IMR-90 (cell line): ENCODE data around the gene PTPN13. TPM values are rescaled to one million over a fixed set of nuclear protein-coding genes. Genes with fewer than 3 reads are reported as not detected.

Experiments
- ATAC-seq: fragments of 200-7000 bp; cut with Tn5 transposase; 2 replicates; pipeline ENCODE4 v1.9.1; 2020; ENCODE audit warnings: low read depth, mild to moderate bottlenecking, moderate library complexity
- BruUV-seq: library from RNA; stranded (reverse); fragments of 400-500 nt; replicated peaks from 2 replicates; lab custom pipeline; 2021; lab: Mats Ljungman, UMichigan
- CTCF ChIA-PET: fragments of 300-600 bp; formaldehyde crosslinking; extraction: SDS; loops from one replicate; lab custom pipeline; 2021; ENCODE audit warnings: antibody characterized with exemption; lab: Yijun Ruan, JAX
- POLR2A ChIA-PET: fragments of 300-600 bp; sonication (Branson Sonifier 250); formaldehyde crosslinking; loops from one replicate; lab custom pipeline; 2022; ENCODE audit warnings: antibody characterized with exemption; ENCODE audit not compliant: unreplicated experiment; lab: Charles Lee
- DNase-seq: peaks from one replicate; pipeline ENCODE4 v3.0.0; 2013
- H2AFZ ChIP-seq: replicated peaks from 2 replicates; pipeline ENCODE3; 2013; ENCODE audit warnings: low read length, mild to moderate bottlenecking; ENCODE audit not compliant: poor library complexity
- H2AK5ac ChIP-seq: 2 replicates; pipeline ENCODE4 v1.6.1; 2013; ENCODE audit warnings: low read depth, low read length, inconsistent platforms
- H2AK9ac ChIP-seq: replicated peaks from 2 replicates; pipeline ENCODE3; 2013; ENCODE audit warnings: mild to moderate bottlenecking, low read depth, low read length, moderate library complexity; ENCODE audit not compliant: poor library complexity
- H2BK120ac ChIP-seq: 2 replicates; pipeline ENCODE4 v1.6.1; 2013; ENCODE audit warnings: low read depth, low read length, inconsistent platforms
- H2BK15ac ChIP-seq: 3 replicates; pipeline ENCODE4 v1.6.1; 2013; ENCODE audit warnings: low read depth, low read length, inconsistent platforms
- H2BK20ac ChIP-seq: 2 replicates; pipeline ENCODE4 v1.6.1; 2013; ENCODE audit warnings: low read depth, mild to moderate bottlenecking, inconsistent platforms, low read length, moderate library complexity
- H2BK5ac ChIP-seq: 2 replicates; pipeline ENCODE4 v1.6.1; 2013; ENCODE audit warnings: mild to moderate bottlenecking, low read depth, low read length, inconsistent platforms; ENCODE audit not compliant: poor library complexity, severe bottlenecking
- H3K14ac ChIP-seq: replicated peaks from 2 replicates; pipeline ENCODE4 v1.6.1; 2013; ENCODE audit warnings: low read depth, low read length, inconsistent platforms
- H3K18ac ChIP-seq: 2 replicates; pipeline ENCODE4 v1.6.1; 2013; ENCODE audit warnings: low read depth, low read length, control low read depth
- H3K23ac ChIP-seq: 2 replicates; pipeline ENCODE4 v1.6.1; 2013; ENCODE audit warnings: low read depth, low read length, inconsistent platforms
- H3K27ac ChIP-seq: 2 replicates; pipeline ENCODE4 v1.5.1; 2013; ENCODE audit warnings: mild to moderate bottlenecking, control low read depth, low read length; ENCODE audit not compliant: insufficient read depth
- H3K27me3 ChIP-seq: 2 replicates; pipeline ENCODE4 v1.6.1; 2013; ENCODE audit warnings: low read length; ENCODE audit not compliant: control insufficient read depth, insufficient read depth
- H3K36me3 ChIP-seq: 2 replicates; pipeline ENCODE4 v1.6.1; 2013; ENCODE audit warnings: low read length, mixed read lengths; ENCODE audit not compliant: control insufficient read depth, insufficient read depth
- H3K4ac ChIP-seq: 2 replicates; pipeline ENCODE4 v1.6.1; 2013; ENCODE audit warnings: low read depth, low read length, inconsistent platforms
- H3K4me1 ChIP-seq: 2 replicates; pipeline ENCODE4 v1.6.1; 2013; ENCODE audit warnings: low read length, mixed read lengths; ENCODE audit not compliant: control insufficient read depth, insufficient read depth
- H3K4me2 ChIP-seq: 2 replicates; pipeline ENCODE4 v1.6.1; 2013; ENCODE audit warnings: low read depth, mild to moderate bottlenecking, control low read depth, low read length, moderate library complexity
- H3K4me3 ChIP-seq: 2 replicates; pipeline ENCODE4 v1.5.1; 2013; ENCODE audit warnings: low read depth, mild to moderate bottlenecking, control low read depth, low read length, moderate library complexity; ENCODE audit not compliant: insufficient read depth
- H3K56ac ChIP-seq: 2 replicates; pipeline ENCODE4 v1.6.1; 2013; ENCODE audit warnings: low read length, inconsistent platforms; ENCODE audit not compliant: insufficient read depth; ENCODE audit errors: extremely low read depth
- H3K79me1 ChIP-seq, 2 experiments: 2 replicates each; pipeline ENCODE4 v1.6.1; 2013; ENCODE audit warnings: low read length in 2 of 2, inconsistent platforms in 1 of 2, low read depth in 1 of 2
- H3K9ac ChIP-seq: 2 replicates; pipeline ENCODE4 v1.6.1; 2013; ENCODE audit warnings: low read depth, low read length, control low read depth
- H3K9me1 ChIP-seq: 2 replicates; pipeline ENCODE4 v1.6.1; 2013; ENCODE audit warnings: low read length, inconsistent platforms; ENCODE audit not compliant: insufficient read depth
- H3K9me3 ChIP-seq: 2 replicates; pipeline ENCODE4 v1.6.1; 2013; ENCODE audit warnings: low read length; ENCODE audit not compliant: control insufficient read depth, insufficient read depth
- H4K20me1 ChIP-seq: 2 replicates; pipeline ENCODE4 v1.6.1; 2013; ENCODE audit warnings: low read length, inconsistent platforms; ENCODE audit not compliant: insufficient read depth
- H4K5ac ChIP-seq: 2 replicates; pipeline ENCODE4 v1.6.1; 2013; ENCODE audit warnings: mild to moderate bottlenecking, low read depth, low read length, control low read depth
- H4K8ac ChIP-seq, 2 experiments: 2 replicates each; pipeline ENCODE4 v1.6.1; 2013; ENCODE audit warnings: low read depth in 2 of 2, low read length in 2 of 2, control low read depth in 1 of 2, inconsistent platforms in 1 of 2
- H4K91ac ChIP-seq: 2 replicates; pipeline ENCODE4 v1.6.1; 2013; ENCODE audit warnings: low read depth, low read length, inconsistent platforms; ENCODE audit not compliant: insufficient read depth
- BHLHE40 ChIP-seq: fragments of 150-350 bp; IDR thresholded peaks from 2 replicates; pipeline ENCODE4 v1.6.1; 2016; ENCODE audit warnings: mild to moderate bottlenecking, low read depth, low read length
- CEBPB ChIP-seq: IDR thresholded peaks from 2 replicates; pipeline ENCODE4 v1.6.1; 2012; ENCODE audit warnings: low read depth, low read length, improper control_type of control experiment
- CHD1 ChIP-seq: IDR thresholded peaks from 2 replicates; pipeline ENCODE4 v1.6.1; 2012; ENCODE audit warnings: low read depth, low read length, improper control_type of control experiment
- ELK1 ChIP-seq: fragments of 150-350 bp; IDR thresholded peaks from 2 replicates; pipeline ENCODE4 v1.6.1; 2016; ENCODE audit warnings: low read depth, mild to moderate bottlenecking, low read length, moderate library complexity, borderline replicate concordance
- FOS ChIP-seq: fragments of 150-350 bp; IDR thresholded peaks from 2 replicates; pipeline ENCODE4 v1.6.1; 2016; ENCODE audit warnings: low read depth, low read length
- MAFK ChIP-seq: IDR thresholded peaks from 2 replicates; pipeline ENCODE4 v1.6.1; 2012; ENCODE audit warnings: low read depth, low read length, improper control_type of control experiment
- MAZ ChIP-seq: IDR thresholded peaks from 2 replicates; pipeline ENCODE4 v1.6.1; 2012; ENCODE audit warnings: low read depth, mild to moderate bottlenecking, low read length, improper control_type of control experiment, moderate library complexity, borderline replicate concordance
- MXI1 ChIP-seq: IDR thresholded peaks from 2 replicates; pipeline ENCODE4 v1.6.1; 2012; ENCODE audit warnings: low read depth, mild to moderate bottlenecking, low read length, moderate library complexity, borderline replicate concordance
- NFE2L2 ChIP-seq: fragments of 150-350 bp; IDR thresholded peaks from 2 replicates; pipeline ENCODE4 v1.6.1; 2016; ENCODE audit warnings: low read depth, mild to moderate bottlenecking, low read length
- POLR2A ChIP-seq: IDR thresholded peaks from 2 replicates; pipeline ENCODE4 v1.6.1; 2012; ENCODE audit warnings: mild to moderate bottlenecking, low read depth, low read length
- RAD21 ChIP-seq: IDR thresholded peaks from 2 replicates; pipeline ENCODE4 v1.6.1; 2012; ENCODE audit warnings: low read length, improper control_type of control experiment
- RCOR1 ChIP-seq: IDR thresholded peaks from 2 replicates; pipeline ENCODE4 v1.6.1; 2012; ENCODE audit warnings: mild to moderate bottlenecking, low read length, improper control_type of control experiment; ENCODE audit not compliant: insufficient replicate concordance
- RFX5 ChIP-seq: IDR thresholded peaks from 2 replicates; pipeline ENCODE4 v1.8.0; 2012; ENCODE audit warnings: low read depth, mild to moderate bottlenecking, low read length, moderate library complexity
- SMC3 ChIP-seq: fragments of 150-350 bp; IDR thresholded peaks from 2 replicates; pipeline ENCODE4 v1.6.1; 2016; ENCODE audit warnings: low read depth, mild to moderate bottlenecking, antibody characterized with exemption, low read length, moderate library complexity
- dilution Hi-C: fragments of 300-500 bp; cut with HindIII; formaldehyde crosslinking; loops from one replicate; pipeline ENCODE4 v1.14.3; 2018; ENCODE audit warnings: low sequenced_read_pairs; ENCODE audit not compliant: unreplicated experiment
- in situ Hi-C: fragments of 300-500 bp; cut with MboI; formaldehyde crosslinking; loops from 3 replicates; pipeline ENCODE4 v1.14.3; 2019; ENCODE audit warnings: low sequenced_read_pairs, inconsistent platforms, mixed read lengths
- intact Hi-C: fragments of 100-400 bp; cut with micrococcal nuclease; formaldehyde crosslinking; loops from 2 replicates; pipeline ENCODE4 v1.10.0; 2022
- polyA plus RNA-seq, 3 experiments: library from polyadenylated mRNA; depleted of rRNA; stranded (reverse); fragments of >200 nt; gene quantifications; 2 replicates each; pipeline ENCODE4 v1.2.3, GENCODE V29; 2012; ENCODE audit warnings: low replicate concordance in 1 of 3
- total RNA-seq: library from RNA; depleted of rRNA; stranded (reverse); fragments of >200 nt; gene quantifications from 2 replicates; pipeline ENCODE4 v1.2.3, GENCODE V29; 2012
- TF ChIP-seq, protein P1 (sequence below): conservative IDR thresholded peaks from 2 replicates; pipeline ENCODE4 v1.5.1; 2012; ENCODE audit warnings: mild to moderate bottlenecking, low read depth, low read length, improper control_type of control experiment
- TF ChIP-seq, protein P2 (sequence below): fragments of 150-350 bp; IDR thresholded peaks from 2 replicates; pipeline ENCODE4 v1.6.1; 2017; ENCODE audit warnings: mild to moderate bottlenecking, antibody characterized with exemption, low read length, low read depth

PTPN13 gene
- total and polyA plus RNA-seq, 2 of the 4 experiments (the other 2 are of a cell fraction): 7.7 to 29.0 TPM

DNA sequence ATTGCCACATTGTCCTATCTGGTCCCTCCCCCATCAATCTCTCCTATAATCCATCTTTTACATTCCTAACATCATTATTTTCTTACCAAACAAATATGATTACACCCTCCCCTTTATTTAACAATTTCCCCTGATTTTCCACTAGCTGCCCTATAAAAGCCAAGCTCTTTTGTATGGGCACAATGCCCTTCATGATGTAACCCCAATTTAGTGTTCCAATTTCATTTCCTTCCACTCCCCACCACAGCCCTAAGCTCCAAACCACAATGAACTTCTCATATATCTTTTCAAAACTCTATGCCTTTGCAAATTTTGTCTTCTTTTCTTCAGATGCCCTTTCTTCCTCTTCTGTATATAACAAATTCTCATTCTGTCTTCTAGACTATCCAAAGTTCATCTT lies 39.5 kb upstream of the PTPN13 start:
- no peak overlapping the region for H2AFZ ChIP-seq
- ATAC-seq: no peak
- no peak overlapping the region for H4K8ac ChIP-seq
- in situ Hi-C loops: no loop called here
- peaks cover 2% of the 10 kb centered on the region; the same call in 1 of the 2 replicates for H3K27me3 ChIP-seq
- H3K4me2 ChIP-seq: no peak overlapping the region
- H3K23ac ChIP-seq: no peak overlapping the region
- no peak overlapping the region for H2BK15ac ChIP-seq
- H3K9me1 ChIP-seq: no peaks in the 10 kb centered on the region
- ChIA-PET POLR2A (no interaction called here), CTCF (no interaction called here)
- H3K4me3 ChIP-seq: no peak overlapping the region
- no peak overlapping the region for H2BK20ac ChIP-seq
- no peaks in the 10 kb centered on the region for H3K9me3 ChIP-seq
- dilution Hi-C loops: no loop called here
- no peak overlapping the region for H3K27ac ChIP-seq
- H3K4me1 ChIP-seq: peaks cover under 1% of the 10 kb centered on the region
- no peak overlapping the region for H3K56ac ChIP-seq
- no peak for DNase-seq
- H3K79me1 ChIP-seq: no peaks in the 10 kb centered on the region
- no peak overlapping the region for H3K14ac ChIP-seq
- no peak overlapping the region for H2AK9ac ChIP-seq
- H2BK120ac ChIP-seq: no peak overlapping the region
- H3K36me3 ChIP-seq: no peaks in the 10 kb centered on the region
- no peak overlapping the region for H3K4ac ChIP-seq
- intact Hi-C loops: no loop called here
- no TSS peak for BruUV-seq
- H2BK5ac ChIP-seq: no peak overlapping the region
- no peak overlapping the region for H3K18ac ChIP-seq
- no peak overlapping the region for H4K91ac ChIP-seq
- H4K5ac ChIP-seq: no peak overlapping the region
- no peak overlapping the region for H2AK5ac ChIP-seq
- no peak for TF ChIP-seq MAFK
- TF ChIP-seq, protein P1, sequence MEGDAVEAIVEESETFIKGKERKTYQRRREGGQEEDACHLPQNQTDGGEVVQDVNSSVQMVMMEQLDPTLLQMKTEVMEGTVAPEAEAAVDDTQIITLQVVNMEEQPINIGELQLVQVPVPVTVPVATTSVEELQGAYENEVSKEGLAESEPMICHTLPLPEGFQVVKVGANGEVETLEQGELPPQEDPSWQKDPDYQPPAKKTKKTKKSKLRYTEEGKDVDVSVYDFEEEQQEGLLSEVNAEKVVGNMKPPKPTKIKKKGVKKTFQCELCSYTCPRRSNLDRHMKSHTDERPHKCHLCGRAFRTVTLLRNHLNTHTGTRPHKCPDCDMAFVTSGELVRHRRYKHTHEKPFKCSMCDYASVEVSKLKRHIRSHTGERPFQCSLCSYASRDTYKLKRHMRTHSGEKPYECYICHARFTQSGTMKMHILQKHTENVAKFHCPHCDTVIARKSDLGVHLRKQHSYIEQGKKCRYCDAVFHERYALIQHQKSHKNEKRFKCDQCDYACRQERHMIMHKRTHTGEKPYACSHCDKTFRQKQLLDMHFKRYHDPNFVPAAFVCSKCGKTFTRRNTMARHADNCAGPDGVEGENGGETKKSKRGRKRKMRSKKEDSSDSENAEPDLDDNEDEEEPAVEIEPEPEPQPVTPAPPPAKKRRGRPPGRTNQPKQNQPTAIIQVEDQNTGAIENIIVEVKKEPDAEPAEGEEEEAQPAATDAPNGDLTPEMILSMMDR: no peak
- TF ChIP-seq CHD1: no peak
- TF ChIP-seq RCOR1: no peak
- TF ChIP-seq RFX5: no peak
- TF ChIP-seq CEBPB: no peak
- TF ChIP-seq MXI1: no peak
- no peak for TF ChIP-seq NFE2L2
- no peak for TF ChIP-seq RAD21
- TF ChIP-seq ELK1: no peak
- TF ChIP-seq, protein P2, sequence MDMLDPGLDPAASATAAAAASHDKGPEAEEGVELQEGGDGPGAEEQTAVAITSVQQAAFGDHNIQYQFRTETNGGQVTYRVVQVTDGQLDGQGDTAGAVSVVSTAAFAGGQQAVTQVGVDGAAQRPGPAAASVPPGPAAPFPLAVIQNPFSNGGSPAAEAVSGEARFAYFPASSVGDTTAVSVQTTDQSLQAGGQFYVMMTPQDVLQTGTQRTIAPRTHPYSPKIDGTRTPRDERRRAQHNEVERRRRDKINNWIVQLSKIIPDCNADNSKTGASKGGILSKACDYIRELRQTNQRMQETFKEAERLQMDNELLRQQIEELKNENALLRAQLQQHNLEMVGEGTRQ: no peak
- no peak for TF ChIP-seq FOS
- no peak for TF ChIP-seq MAZ
- no peak for TF ChIP-seq POLR2A
- TF ChIP-seq SMC3: no peak
- TF ChIP-seq BHLHE40: no peak
- H4K20me1 ChIP-seq: no peaks in the 10 kb centered on the region
- no peak overlapping the region for H3K9ac ChIP-seq
